Measurements from ENCODE around the gene CDC42EP3. TPM values are rescaled to one million over a fixed set of nuclear protein-coding genes. Genes with fewer than 3 reads are reported as not detected.
A peak's percentile ranks its signal among the peaks of the same experiment; 100 is the strongest.

The CDC42EP3 gene
- total RNA-seq, 2 donors from 2014 or later: 44.3 to 81.4 TPM

DNA sequence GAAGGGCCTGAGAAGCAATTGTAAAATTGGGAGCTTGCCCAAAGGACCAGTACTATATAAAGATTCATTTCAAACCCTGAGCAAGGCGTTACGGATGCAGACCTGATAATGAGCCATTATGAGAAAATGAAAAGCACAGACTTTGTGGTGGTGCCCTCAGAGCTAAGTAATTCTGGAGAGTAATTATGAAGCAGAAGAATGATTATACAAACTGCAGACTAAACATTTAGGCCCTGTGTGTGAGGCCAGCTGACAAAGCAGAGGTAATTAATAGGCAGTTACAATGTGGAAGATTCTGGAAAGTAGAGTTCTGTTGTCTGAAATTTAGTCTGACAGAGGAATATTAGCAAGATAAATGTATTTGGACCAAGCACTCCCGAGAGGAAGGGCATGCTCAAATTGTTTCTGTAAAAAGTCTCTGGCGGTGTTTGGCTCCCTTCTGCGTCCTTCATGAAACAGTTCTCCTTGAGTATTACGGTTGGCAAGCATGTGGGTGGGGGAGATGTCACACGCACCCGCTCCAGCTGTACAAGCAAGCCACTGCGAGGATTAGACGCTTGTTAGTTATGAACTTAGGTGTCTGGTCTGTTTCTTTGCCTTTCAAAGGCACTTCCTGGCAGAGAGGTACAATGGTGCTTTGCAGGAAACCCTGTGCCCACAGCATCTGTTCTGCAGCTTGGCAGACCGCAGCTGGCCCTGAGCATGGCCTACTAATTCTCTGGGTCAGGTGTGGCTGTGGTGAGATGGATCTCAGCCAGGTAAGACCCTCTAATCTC, 45.5 kb downstream of the CDC42EP3 start:
- ATAC-seq (peak; percentile 64 to 67), DNase-seq (peak; percentile 44)
- intact Hi-C loops (cut with DNase I): no loop called here

GRCh38 chr2:37625156-37625555, 46.3 kb downstream of the CDC42EP3 start:
- peak; percentile 43 to 92 for ATAC-seq
- intact Hi-C loops (cut with DNase I): no loop called here
- DNase-seq: no peak

DNA sequence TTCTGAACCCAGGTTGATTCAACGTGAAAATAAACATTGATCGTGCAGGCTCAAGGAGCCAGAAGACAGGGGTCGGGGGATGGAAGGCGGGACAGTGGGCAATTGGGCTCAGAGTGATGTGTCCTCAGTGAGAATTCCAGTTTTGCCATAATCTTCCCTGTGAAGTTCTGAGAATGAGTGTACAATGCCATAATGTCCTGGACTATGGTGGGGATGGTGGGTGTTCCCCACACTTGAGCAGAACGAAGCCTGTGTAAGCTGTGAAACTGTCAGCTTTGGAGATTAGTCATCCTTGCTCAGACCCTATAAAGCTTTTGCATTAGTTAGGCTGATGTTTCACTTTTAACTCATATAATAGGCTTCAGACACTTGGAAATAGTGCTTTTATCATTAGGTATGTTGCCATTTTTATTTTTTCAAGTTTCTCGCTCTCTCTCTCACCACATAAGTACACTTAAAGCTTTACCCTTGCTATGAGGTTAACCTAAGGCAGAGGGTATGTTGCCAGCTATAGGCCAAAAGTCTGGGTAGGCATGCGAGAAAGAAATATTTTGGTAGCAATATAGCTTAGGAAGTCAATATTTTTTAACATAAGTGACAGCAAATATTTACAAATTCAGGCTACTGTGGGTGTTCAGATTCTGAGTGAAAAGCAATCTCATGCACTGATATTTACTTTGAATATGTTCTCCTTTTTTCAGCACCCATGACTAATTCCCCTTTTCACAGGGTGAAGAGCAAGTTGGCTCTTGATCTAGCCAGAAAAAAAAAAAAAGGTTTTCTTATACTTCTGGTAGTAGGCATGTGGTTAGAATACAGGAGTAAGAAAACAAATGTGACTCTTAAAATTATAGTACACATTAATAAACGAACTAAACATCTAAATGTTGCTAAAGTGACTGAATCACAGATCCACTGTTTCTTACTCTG, 47.2 kb downstream of the CDC42EP3 start:
- no peak for DNase-seq
- intact Hi-C loops (cut with DNase I): no loop called here
- peak in 1 of 2 donors; percentile 30 for ATAC-seq

GRCh38 chr2:37623406-37623805, 48.0 kb downstream of the CDC42EP3 start:
- no peak for DNase-seq
- intact Hi-C loops (cut with DNase I): no loop called here
- ATAC-seq: no peak

DNA sequence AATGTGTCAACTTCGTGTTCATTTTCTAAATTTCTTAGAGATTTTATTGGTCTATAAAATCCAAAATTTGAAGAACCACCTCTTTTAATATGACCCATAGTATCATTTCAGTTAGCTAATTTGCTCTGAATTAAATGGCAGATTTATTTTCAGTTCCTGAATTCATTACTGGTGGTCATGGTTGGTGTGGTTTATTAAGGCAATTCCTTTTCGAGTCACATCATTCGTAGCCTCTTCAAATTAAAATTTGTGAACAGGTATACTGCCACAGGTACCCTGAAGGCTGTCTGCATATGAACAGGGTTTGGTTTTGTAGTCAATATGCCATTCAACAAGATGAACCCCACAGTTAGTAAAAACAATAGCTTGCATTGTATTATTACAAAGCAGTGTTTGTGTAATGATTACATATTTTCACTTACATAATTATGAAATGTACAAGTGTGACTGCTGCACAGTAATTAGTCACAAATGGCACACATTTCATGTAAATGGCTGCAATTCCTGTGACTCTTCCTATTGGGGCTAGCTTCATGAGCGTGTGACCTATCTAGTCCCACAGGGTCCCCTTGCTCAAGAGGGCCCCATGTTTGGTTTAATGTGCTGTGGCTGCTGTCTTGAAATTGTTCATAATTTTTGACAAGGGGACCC, 48.9 kb downstream of the CDC42EP3 start:
- intact Hi-C loops (cut with DNase I): no loop called here
- no peak for ATAC-seq
- no peak for DNase-seq

GRCh38 chr2:37621199-37621598, 50.2 kb downstream of the CDC42EP3 start:
- ATAC-seq (no peak), DNase-seq (no peak)
- intact Hi-C loops (cut with DNase I): no loop called here

GRCh38 chr2:37619959-37620300, 51.5 kb downstream of the CDC42EP3 start:
- ATAC-seq: no peak
- intact Hi-C loops (cut with DNase I): no loop called here
- no peak for DNase-seq

GRCh38 chr2:37619230-37619958, 52.0 kb downstream of the CDC42EP3 start:
- ATAC-seq (no peak), DNase-seq (no peak)
- intact Hi-C loops (cut with DNase I): no loop called here

DNA sequence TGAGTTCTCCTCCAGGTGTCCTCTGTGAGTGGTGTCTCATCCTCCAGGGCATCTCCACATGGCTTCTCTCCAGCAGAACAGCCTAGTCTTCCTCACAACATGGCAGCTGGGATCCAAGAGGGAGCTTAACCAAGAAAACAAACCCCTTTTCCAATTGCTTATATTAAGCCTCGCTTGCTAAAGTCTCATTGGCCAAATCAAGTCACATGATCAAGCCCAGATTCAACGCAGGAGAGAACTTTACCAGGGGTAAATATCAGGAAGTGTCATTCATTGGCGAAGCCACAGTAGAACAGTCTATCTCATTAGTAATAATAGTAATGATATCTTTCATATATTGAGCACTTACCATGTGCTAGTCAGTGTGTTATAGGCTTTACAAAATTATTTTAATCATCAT, 53.1 kb downstream of the CDC42EP3 start:
- ATAC-seq (no peak), DNase-seq (no peak)
- intact Hi-C loops (cut with DNase I): no loop called here

DNA sequence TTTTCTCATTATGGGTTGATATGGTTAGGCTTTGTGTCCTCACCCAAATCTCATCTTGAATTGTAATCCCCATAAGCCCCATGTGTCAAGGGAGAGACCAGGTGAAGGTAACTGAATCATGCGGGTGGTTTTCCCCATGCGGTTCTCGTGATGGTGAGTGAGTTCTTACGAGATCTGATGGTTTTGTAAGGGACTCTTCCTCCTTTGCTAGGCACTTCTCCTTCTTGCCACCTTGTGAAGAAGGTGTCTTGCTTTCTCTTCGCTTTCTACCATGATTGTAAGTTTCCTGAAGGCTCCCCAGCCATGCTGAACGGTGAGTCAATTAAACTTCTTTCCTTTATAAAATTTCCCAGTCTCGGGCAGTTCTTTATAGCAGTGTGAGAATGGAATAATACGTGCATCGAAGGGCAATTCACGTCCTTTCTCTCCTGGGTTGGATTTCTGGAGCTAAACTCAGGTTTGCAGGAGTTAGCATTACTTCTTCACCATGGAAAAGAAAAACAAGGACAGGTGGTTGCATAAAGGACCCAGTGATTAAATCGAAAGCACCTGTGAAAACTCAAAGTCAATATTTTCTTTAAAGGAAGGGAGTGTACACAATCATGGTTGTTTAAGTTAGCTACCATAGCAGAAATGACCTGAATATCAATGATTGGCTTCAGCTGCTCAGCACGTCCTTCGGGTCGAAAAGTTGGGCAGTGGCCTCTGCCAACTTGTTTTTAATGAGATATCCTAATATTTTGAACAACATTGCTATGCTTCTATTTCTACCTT, 54.1 kb downstream of the CDC42EP3 start:
- intact Hi-C loops (cut with DNase I): no loop called here
- ATAC-seq (no peak), DNase-seq (no peak)

- peak; percentile 42 to 83 for ATAC-seq
- intact Hi-C loops (cut with DNase I): no loop called here
Measured at GRCh38 chr2:37616677-37617005, 54.8 kb downstream of the CDC42EP3 start.

DNA sequence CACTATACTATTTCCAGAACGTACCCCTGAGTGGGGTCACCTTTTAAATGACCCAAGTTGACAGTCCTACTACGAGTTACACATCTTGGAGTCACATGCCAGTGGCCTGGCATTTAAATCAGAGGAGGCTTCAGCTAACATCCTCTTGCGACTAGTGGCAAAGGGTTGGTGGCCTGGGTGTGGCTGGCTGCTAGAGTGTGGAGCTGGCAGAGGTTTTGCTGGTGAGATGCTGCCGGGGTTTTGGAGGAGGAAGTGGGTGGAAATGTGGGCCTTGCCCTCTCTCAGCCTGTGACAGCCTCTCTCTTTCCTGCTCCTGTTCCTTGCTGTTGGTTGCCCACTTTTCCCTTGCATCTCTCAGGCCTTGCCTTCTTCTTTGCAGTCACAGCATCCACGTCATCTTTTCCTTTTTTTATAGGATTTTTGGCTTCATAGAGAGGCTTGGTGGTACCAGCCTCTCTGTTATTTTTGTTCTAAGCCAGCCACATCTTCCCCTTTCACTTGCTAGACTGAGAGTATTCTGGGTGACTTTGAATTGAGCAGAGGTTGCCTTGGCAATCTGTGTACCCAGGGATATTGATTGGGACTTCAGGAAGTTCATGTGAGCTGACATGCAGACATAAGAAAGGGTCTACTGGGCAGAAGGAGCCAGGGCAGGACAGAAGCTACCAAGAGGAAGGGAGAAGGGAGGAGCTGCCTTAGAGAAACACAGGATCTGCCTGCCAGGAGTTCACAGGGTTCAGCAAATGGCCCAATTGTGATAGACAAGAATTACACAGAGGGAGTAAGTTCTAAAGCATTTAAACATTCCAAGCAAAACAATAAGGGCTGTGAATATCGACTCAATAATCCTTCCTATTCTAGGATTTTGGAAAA, 55.4 kb downstream of the CDC42EP3 start:
- ATAC-seq (peak; percentile 54 to 66), DNase-seq (peak; percentile 56)
- intact Hi-C loops (cut with DNase I): no loop called here

More at GRCh38 chr2:37616677-37617005, 54.8 kb downstream of the CDC42EP3 start:
- DNase-seq: no peak

DNA sequence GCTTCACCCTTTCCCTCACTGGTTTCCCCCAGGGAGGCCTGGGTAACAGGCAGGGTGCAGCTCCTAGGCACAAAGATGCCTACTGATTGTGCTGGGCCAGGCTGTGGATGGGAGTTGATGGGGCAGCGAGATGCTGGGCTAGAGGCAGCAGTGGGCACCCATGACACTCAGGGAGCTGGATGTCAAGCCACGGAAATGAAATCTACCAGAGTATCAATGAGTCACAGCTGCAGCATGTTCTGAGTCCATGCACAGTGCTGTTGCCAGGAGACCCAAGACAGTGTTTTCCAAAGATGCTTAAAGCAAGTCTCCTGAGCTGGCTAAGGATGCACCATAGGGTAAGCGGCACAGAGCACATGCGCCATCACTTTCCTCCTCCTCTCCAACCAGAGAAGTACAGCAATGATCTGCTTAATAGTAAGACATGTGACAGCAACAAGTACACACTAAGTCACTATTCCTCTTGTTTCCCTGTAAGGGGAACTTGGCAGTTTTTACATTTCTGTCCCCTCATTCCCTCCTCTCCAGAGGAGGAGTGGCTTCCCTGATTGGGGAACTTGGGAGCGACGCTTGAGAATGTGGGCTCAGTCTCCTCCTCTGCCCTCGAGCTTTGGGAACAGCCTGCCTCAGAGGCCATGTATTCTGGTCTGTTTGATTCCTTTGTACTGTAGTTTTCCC, 57.2 kb downstream of the CDC42EP3 start:
- peak in 1 of 2 donors; percentile 38 for ATAC-seq
- no peak for DNase-seq
- intact Hi-C loops (cut with DNase I): no loop called here

DNA sequence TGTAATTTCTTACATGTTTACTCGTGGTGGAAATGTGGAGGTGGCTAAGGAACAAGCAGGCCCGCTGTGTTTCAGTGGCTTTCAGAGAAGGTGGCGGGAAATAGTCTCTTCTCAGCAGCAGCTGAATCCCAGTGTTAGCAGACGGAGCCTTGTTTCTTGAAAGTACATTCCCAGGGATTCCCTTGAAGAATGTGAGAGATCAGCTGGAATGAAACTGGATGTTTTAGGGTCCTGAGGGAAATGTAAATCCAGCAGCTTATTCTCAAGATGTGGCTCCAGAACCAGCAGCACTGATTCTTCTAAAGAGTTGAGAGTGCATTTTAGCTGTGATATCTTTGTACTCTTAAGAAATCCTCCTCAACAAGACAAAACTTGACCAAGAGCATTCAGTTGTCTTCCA, 59.1 kb downstream of the CDC42EP3 start:
- DNase-seq: no peak
- ATAC-seq: no peak
- intact Hi-C loops (cut with DNase I): no loop called here

DNA sequence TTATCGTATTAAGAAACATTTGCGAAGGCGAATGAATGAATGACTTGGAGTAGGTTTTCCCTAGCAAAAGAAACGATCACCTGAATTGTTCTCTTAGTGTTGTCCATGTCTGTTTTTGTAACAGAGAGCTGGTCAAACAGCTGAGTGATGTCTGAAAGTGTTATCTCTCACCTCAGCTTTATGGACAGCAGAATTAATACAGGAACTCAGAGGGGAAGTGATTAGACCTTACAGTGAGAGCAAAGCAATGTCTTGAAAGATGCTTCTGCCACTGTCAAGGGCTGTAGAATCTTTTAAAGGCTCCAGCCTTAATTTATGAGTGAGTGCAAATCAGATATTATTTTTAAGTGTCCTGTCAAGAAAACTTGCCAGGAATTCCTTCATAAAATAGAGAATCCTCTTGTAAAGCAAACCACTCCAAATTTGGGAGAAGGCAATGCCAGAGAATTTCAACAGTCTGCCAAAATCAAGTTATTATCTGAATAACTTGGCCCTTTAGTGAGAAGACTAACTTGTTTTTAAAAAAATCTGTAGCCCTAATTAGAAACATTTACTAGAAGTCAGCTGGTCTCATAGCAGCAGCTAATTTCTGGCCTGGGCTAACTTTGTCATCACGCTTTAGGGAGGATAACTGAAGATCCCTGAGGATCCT, 60.7 kb downstream of the CDC42EP3 start:
- intact Hi-C loops (cut with DNase I): no loop called here
- ATAC-seq: peak; percentile 44 to 78

DNA sequence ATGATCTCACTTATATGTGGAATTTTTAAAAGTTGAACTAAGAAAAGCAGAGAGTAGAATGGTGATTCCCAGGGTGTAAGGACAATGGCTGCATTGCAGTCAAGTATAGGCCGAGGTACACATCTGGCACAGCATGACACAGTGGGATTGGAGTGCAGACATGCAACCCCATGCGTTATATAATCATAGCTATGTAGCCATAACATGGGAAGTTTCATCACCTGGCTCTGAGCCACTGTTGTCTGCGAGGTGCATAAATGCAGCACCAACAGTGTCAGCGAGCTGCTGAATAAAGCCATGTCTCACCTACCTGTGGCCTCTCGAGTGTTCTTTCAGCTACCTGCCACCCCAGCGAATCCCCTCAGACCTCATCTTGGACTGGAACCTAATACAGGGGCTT, 61.7 kb downstream of the CDC42EP3 start:
- no peak for ATAC-seq
- no peak for DNase-seq
- intact Hi-C loops (cut with DNase I): no loop called here

More for the DNA sequence above, 60.7 kb downstream of the CDC42EP3 start:
- DNase-seq: no peak

- no peak for ATAC-seq
- intact Hi-C loops (cut with DNase I): no loop called here
- no peak for DNase-seq
Measured at GRCh38 chr2:37604716-37605115, 66.7 kb downstream of the CDC42EP3 start.

All from left cardiac atrium (tissue), 4 donors.